Activated gamma-delta T cell treated with anti-CD3 and anti-CD28 coated beads, Interleukin-2, amount 50 U/mL, for 16 hours (primary cell): Measurements from ENCODE around the gene KLHL21.
"Not testable (repeated sequence)": the region's sequence is repeated elsewhere in the genome, so short reads cannot be mapped to it uniquely, and the experiment has no call there.

Experiments
- DNase-seq: peaks from one replicate; pipeline ENCODE4 v3.0.0-alpha.2; 2020; ENCODE audit warnings: low read depth

KLHL21 gene

DNA sequence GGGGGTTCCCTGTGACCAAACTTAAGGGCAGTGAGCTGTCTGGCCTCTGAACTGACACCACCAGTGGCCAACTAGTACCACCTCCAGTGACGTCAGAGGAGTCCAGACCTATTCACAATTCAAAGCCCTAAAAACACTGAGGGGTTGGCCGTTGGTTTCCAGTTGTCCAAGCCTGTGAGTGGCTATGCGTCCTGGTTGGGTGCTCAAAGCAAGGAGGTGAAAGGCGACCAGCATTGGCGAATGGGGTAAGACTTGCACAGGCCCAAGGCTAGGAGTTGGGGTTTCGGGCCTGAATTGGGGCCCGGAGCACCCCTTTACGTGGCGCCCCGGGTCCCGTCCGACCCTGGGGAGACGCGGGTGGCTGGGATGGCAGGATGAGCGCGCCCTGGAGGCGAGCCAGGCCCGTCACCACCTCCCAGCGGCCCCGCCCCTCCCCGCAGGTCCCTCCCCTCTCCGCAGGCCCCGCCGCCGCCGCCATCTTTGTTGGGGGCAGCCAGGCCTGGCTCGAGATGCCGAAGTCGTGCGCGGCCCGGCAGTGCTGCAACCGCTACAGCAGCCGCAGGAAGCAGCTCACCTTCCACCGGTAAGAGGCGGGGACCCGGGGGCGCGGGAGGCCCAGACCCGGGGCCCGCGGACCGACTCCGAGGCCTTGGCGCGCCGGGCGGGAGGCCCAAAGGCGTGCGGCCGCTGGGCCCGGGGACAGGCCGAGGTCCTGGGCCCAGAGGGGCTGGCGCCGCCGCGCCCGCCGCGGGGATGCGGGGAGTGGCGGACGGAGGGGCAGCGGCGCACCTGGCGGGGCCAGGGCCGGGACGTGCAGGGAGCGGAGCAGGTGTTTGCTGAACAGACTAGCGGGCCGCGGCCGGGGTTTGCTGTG lies 22.3 kb upstream of the KLHL21 start, which contains the start of gene THAP3:
THAP3 (plus strand) TSS at position 159 of the 874 bp plus-strand sequence; CDS start at position 510, 351 bp downstream.
- peak; percentile 80 for DNase-seq

DNA sequence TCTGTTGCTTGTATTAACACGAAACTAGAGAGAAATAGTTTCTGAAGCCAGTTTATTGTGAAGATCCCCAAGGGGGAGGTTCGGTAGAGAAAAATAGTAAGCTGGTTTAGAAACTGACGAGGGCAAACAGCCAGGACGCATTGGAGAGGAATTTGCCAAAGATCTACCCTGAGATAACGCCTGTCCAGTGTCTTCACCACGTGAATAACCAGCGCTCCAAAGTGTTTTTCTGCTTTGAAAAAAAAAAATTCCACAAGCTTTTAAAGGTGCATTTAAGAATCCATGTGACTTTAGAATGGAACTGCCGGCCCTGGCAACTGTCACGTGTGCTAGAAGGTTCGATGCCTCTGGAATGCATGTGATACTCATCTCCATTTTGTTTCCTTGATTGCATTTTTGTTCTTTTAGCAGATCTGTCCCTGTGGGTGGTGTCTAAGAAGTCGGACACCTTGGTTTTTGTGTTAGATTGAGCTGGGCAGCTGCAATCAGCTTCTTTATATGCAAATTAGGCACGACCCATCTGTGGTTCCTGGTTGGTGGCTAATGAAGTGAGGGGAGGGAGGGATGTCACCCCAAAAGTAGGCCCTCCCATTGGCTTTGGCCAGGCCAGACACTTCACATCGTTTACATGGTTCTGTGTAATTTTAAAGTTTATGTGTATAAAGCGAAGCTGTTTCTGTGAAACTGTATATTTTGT lies 20.7 kb upstream of the KLHL21 start:
- DNase-seq = no peak

DNA sequence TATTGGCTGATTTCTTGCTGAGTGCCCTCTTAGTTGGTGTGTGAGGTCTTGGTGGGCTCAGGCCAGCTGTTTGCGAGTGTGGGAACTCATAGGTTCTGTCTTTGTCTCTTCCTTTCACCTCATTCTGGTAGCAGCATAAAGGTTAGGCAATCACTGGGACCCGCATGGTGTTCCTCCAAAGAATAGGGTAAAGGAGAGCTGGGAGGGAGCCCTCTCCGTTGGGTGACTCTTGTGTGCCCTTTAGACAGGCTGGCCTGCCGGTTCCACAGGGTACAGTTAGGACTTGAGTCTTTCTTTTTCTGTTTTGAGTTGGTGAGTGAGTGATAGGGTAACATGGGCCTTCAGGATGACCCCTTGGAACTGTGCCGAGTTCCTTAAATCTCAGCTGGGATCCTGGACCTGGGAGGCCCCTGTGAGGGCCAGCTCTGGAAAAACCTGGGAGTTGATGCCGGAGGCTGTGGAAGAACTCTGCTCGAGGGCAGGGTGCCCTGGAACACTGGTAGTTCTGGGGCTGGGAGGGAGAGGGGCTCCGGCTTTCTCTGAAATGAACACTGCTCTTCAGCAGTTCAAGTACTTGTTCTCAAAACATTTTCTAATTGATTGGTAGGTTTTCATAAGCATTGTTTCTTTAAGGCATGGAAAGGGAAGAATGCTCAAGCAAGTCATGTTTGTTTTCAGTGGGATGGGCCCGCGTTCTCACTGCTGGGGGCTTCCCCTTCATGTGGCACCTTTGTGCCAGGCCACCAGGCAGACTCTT lies 19.9 kb upstream of the KLHL21 start:
- no peak for DNase-seq

DNA sequence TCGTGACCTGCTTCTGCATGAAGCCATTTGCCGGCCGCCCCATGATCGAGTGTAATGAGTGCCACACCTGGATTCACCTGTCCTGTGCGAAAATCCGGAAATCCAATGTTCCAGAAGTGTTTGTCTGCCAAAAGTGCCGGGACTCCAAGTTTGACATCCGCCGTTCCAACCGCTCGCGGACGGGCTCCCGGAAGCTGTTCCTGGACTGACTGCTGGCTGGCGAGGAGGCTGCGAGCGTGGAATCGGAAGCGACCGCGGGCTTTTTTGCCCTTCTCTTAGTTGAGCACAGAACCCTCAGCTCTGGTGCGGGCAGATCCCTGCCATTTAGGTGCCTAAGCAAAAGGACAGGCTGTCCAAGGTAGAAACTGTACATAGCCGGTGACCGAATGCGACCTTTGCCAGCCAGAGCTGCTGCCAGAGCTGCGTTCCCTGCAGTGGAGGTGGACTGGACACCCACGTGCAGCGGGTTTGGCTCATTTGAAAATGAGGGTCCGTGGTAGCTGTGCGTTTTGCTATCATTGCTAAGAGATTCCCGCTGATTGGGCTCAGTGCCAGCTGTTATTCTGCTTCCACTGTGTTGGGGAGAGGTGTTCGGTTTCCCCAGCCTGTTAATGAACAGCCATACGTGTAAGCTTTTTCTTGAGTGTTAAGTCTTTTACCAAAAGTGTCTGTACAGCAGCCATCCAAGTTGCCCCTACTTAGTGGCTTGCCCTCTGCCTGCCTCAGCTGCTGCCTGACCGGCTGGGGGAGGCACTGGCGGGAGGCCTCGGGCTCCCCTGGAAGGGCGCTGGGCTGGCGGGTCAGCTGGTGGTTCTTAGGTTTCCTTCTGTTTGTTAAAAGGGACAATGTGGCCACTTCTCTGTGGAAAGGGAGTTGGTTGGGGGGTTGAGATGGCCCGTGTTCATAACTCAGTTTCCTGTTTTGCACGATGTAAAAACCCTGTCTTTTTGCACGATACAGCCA lies 19.0 kb upstream of the KLHL21 start:
- DNase-seq = no peak

DNA sequence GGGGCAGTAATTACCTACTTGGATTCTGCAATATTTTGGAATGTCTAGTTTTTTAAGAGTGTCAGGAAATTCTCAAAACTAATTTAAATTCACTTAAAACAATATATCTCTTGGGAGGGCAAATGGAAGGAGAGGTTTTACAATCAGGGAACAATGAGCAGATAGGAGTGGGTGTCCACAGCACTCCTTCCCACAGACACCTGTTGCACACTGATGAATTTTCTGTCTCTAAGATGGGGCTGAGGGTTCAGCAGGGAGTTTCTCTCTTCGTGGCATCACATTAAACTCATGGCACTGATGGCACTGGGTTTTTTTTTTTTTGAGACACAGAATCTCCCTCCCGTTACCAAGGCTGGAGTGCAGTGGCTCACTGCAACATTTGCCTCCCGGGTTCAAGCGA lies 16.4 kb upstream of the KLHL21 start:
- no peak for DNase-seq

DNA sequence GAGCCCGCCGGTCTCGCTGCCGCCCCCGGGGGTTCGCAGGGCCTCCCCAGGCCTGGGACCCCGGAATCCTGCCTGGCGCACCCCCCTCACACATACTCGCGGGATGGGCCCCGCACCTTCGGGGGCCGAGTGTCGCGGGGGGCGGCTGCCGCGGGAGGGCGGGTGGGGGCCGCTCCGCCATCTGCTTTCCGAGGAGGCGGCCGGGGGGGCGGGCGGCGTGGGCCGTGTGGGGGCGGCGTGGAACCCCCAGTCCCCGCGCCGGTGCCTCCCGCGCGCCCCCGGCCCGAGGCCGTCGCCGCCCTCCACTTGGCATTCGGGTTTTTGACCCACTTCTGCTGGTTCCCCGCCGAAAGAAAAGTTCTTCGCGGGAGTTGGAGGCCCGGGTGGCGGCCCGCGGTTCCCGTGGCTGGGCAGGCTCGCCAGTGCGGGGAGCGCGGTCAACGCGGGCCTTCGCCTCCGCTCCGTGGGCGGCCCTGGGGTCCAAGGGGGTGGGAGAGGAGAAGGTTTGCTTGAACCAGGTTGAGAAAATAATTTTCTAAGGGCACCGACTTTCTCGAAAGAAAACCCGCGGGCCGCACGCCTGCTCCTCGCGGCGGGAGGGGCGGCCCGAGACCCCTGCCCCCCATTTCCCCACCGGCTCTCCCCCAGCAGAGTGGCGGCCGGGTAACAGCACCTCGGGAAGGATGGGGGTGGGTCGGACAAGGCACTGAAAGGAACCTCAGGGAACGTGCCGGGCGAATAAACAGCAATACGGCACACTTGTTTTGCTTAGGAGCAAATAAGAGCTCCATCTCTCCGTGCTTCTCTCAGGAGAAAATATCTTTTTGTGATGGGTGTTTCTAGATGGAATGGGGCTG lies 12.5 kb upstream of the KLHL21 start:
- no peak for DNase-seq

DNA sequence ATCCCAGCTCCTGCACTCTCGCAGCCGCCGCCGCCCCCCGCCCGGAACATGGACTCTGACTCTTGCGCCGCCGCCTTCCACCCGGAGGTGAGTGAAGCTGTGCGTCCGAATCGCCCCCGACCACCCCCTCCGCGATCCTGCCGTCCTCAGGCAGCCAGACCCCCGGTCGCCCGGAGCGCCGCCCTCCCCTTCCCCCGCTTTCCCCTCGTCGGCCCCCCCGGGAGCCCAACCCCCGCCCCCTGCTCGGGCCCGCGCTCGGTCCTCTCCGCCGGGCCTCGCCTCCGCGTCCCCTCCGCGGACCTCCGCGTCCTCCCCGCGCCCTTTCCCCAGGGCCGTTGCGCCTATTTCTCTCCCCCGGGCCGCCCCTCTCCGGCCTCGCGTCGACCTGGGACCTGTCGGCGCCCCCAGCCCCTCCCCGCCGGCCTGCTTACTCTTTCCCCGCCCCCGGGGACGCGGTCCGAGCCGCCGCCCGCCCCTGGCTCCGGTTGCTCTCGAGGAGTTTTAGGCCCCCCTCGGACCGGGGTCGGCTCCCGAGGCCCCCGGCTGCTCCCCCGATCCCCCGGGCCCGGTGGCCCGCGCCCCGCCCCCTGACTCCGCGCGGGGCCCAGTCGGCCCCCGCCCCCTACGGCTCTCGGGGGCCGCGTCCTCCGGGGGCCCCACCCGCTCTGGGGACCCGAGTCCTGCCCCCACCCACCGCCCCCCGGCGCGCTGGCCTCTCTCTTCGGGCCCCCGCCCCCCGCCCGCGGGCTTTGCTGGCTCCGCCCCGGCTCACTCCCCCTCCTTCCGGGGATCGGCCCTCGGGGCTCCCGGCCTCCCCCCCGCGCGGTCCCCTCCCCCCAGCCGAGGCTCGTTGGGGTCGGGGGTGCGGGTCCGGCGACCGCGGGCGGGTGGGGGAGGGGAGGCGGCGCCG lies 11.6 kb upstream of the KLHL21 start:
- peak; percentile 41 for DNase-seq

DNA sequence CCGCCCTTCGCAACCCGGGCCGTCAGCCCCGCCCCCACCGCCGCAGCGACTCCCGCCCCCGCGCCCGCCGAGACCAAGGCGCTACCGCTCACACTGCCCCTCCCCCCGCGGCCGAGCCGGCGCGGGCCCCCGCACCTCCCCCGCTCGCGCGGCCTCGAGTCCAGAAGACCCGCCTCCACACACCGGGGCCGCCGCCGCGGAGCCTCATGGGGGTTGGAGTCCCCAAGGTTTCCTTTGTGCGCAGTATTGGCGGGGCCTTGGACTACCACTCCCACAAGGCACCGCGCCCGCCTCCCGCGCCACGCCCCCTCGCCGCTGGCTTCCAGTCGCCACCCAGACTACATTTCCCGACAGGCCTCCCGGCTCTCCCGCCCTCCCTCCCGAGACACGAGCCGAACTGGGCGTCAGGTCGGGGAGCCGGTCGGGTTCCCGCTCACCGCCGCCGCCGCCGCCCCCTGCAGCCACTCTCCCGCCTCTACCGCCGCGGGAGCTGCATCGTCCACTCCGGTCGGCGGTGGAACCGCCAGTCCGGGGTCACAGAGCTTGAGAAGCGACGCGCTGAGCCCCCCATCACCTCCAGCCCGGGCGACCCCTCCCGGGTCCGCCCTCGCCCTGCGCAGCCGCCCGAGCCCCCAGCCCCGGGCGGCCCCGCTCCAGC lies 10.8 kb upstream of the KLHL21 start, which contains the start of gene PHF13:
PHF13 (plus strand) TSS at position 371 of the 658 bp plus-strand sequence. CDS start 336 bp downstream, outside the sequence.
- peak; percentile 99 for DNase-seq

DNA sequence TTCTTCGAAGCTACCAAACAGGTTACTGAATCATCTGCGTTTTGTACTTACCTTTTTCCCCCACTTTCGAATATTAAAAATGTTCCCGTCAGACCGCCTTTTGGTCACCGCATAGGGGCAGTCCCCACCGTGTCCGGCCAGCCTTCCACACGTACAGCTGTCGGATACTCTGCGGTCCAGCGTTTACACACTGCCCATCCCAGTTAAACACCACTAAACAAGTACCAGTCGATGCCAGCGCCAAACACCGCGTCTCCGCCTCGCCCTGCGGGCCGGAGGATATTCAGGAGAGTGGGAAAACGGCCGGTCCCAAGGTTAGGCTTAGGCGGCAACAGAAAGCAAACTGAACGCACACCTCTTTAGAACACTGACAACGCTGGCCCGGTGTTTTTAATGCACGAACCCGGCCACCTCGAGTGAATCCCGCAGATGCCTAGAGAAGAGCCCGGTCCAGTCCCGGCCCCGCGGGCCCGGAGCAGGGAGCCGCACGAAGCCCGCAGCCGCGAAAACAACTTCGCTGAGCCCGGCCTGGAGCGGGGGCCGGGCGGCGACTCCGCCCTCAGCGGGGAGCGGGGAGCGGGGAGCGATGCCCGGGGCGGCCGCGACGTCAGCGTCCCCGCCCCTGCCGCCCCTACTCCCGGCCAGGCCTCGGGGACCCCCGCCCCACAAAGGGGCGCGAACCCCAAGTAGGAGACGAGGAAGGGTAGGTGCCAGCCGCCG lies 10.1 kb upstream of the KLHL21 start:
- DNase-seq = no peak

DNA sequence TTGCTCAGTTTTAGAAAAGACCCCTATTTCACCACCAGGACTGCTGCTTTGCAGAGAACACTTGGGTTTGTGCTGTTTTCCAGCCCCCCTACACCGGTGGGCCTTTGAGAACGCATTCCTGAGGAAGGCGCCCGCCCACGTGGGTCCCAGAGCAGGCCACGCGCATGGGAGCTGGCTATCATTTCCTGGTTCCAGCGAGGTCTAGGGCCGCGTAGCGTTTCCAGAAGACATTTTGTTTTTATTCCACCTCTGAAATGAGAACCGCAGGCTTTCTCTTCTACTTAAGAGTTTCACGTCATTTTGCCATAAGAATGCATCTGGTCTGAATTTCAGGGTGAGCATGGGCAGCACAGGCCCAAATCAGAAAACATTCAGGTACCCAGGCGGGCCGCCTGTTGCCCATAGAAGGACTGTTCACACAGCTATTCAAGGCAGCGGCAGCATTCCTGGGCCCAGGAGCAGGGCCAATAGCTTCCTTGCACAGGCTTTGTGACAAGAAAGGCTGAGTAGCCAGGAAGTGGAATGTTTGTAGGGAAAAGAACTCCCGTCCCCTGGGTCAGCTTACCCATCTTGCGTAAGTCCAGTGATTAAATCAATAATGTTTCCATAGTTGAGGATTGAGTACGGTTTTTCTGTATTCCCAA lies 1.4 kb upstream of the KLHL21 start:
- DNase-seq = no peak

DNA sequence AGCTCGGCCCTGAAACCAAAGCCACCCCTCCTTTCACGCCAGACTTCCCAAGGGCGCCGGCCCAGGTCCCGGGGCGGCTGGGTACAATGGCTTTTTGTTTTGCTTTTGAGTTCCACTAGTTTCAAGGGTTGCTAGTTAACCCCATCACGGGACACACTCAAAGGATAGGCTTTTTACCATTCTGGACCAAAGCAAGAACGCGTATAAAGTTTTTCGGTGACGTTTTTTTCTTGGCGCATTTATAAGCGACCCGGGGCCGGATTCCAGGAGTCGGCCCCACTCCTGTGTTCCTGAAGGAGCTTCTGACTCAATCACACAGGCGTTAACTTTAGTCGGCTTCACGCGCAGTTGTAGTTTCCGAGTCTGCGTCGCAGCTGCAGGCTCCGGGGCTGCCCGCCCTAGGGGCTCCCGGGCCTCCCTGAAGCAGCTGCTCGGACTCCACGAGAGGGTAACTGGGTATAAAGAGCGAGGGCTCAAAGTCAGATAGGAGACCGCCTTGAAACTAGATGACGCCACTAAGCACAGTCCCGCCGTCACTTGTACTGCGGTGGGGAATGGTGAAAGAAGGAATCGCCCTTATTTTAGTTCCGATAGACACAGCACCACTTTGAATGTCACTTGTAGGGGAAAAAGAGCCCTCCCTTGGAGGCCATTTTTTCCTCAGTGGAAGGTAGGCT lies 707 bp upstream of the KLHL21 start:
- DNase-seq = no peak

DNA sequence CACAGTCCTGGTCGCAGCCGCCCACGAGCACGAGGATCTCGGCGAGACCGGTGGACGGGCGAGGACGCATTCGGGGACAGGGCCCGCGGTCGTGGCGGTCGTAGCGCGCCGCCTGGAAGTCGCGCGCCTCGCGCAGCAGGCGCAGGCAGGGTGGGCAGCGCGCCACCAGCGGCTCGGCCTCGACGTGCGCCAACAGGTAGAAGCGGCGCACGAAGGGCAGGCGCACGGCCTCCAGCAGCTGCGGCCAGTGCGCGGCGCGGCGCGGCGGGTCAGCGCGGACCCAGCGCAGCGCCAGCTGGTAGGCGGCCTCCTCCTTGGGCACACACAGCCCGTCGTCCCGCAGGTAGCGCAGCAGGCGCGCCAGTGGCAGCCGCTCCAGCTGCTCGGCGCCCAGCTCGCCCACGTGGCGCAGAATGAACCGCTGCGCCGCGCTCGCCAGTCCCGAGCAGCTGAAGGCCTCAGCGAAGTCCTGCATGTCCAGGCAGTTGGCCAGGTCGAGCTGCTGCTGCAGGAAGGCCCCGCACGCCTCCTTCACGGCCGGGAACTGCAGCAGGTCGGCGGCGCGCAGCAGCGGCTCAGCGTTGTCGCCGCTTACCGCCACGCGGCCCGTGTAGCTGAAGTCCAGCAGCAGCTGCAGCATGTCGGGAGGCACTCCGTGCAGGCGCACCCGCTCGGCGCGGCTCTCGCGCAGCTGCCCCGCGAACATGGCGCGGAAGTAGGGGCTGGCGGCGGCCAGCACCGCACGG lies 573 bp downstream of the KLHL21 start:
- DNase-seq = no peak

DNA sequence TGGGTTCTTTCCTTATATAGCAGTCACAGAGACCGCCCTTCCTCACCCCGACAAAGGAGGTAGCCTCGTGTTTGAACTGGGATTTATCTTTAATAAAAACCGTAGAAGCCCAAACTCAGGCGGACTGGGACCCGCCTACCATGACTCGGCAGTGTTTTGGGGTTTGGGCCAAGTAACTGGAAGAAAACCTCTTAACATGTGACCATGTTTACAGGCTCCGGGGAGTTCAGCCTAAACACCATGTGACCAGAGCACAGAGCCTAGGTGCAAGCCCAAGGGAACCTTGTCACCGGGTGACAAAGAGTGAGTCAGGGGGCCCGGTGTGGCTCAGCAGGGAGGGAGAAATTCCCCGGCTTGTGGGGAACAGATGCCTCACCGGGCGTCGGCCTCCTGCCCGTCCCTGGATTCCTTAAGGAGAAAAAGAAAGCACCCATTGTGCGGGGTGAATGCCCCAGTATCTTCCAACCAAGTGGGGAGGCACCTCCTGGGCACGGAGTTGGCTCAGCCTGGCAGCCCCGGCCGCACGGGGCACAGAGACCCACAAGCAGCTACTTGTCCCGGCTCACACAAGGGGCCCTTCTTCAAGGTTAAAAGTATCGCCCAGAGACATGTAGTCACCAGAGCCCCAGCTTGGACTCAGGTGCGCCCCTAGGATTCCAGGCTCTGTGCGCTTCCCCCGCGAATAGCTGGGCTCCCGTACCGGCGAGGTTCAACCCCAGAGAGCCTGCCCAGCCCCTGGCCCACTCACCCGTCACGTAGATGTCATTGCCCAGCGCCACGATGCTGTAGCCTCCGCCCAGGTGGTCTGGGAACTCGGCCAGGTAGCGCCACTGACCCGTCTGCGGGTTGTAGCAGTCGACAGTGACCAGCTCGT lies 1.4 kb downstream of the KLHL21 start:
- DNase-seq = peak; percentile 70

DNA sequence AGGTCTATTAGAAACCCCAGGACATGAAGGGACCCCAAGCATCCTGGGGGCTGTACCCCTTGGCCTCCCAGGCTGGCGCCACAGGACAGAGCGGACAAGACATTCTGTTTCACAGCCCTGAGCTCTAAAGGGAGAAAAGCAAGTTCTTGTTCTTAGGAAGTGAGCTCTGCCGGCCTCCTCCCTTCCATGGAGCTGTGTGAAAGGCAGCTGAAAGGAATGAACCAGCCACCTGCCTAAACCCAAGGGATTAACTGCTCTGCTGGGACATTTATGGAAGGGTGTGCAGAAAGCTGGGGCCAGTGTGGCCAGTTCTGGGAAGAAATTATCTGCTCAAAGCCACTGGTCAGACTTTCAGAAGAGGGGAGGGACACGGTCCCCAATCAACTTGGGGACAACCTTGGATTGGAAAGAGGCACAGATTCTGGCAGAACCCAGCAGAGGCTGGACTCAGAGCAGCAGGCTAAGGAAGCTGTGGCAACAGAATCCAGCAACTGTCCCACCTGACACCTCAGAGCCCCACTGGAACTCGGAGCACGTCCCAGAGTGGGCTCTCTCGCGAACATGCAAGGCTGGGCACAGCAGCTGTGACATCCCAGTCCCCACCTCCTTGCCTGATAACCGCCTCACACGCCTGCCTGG lies 2.1 kb downstream of the KLHL21 start:
- DNase-seq = no peak

DNA sequence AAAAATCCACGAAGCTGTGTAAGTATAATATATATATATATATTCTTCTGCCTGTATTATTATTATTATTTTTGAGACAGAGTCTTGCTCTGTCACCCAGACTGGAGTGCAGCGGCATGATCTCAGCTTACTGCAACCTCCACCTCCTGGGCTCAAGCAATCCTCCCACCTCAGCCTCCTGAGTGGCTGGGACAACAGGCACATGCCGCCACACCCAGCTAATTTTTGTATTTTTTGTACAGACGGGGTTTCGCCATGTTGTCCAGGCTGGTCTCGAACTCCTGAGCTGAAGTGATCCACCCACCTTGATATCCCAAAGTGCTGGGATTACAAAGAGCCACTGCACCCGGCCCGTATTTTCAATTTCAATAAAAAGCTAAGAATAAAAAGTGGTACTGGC lies 2.7 kb downstream of the KLHL21 start:
- not testable (repeated sequence) for DNase-seq
